T47D (cell line): ENCODE data around the gene MAML2.
A peak's percentile ranks its signal among the peaks of the same experiment; 100 is the strongest.

Source experiments
- DNase-seq, 2 experiments: peaks; one replicate each; pipeline versions ENCODE4 v3.0.0 to v3.0.0-alpha.2; 2011 to 2012; ENCODE audit warnings: low read depth in 1 of 2, low spot score in 1 of 2
- JUND ChIP-seq: IDR thresholded peaks from 2 replicates; pipeline ENCODE4 v1.6.1; 2012; ENCODE audit warnings: low read depth
- in situ Hi-C: cut with HindIII; loops from 2 replicates; pipeline ENCODE4 v1.10.0; 2016; ENCODE audit warnings: low sequenced_read_pairs, low pct_unique_long_range_greater_than_20kb

Gene MAML2

GRCh38 chr11:95985174-95985808 is 357.7 kb downstream of the MAML2 start:
- no peak for TF ChIP-seq JUND
- in situ Hi-C loops = no loop called here
- DNase-seq = no peak

GRCh38 chr11:95984072-95984471 is 358.9 kb downstream of the MAML2 start:
- no peak for DNase-seq
- in situ Hi-C loops = no loop called here

GRCh38 chr11:95977534-95978174 is 365.3 kb downstream of the MAML2 start:
- peak in 1 of 2 experiments; percentile 23 for DNase-seq
- in situ Hi-C loops = no loop called here
- no peak for TF ChIP-seq JUND

More at GRCh38 chr11:95984072-95984471, 358.9 kb downstream of the MAML2 start:
- no peak for TF ChIP-seq JUND

- DNase-seq = no peak
- in situ Hi-C loops = no loop called here
- TF ChIP-seq JUND = no peak
These were observed 366.4 kb downstream of the MAML2 start for GRCh38 chr11:95976550-95976949.

GRCh38 chr11:95975343-95975742 is 367.7 kb downstream of the MAML2 start:
- in situ Hi-C loops = no loop called here
- DNase-seq = peak in 1 of 2 experiments; percentile 61
- no peak for TF ChIP-seq JUND

GRCh38 chr11:95972060-95972459 is 370.9 kb downstream of the MAML2 start:
- DNase-seq = no peak
- in situ Hi-C loops = no loop called here
- TF ChIP-seq JUND = no peak

GRCh38 chr11:95968585-95968984 is 374.4 kb downstream of the MAML2 start:
- no peak for TF ChIP-seq JUND
- in situ Hi-C loops = no loop called here
- DNase-seq = no peak

GRCh38 chr11:95964281-95964680 is 378.7 kb downstream of the MAML2 start:
- in situ Hi-C loops = no loop called here
- no peak for TF ChIP-seq JUND
- no peak for DNase-seq

GRCh38 chr11:95961758-95962157 is 381.2 kb downstream of the MAML2 start:
- TF ChIP-seq JUND = no peak
- in situ Hi-C loops = no loop called here
- no peak for DNase-seq

GRCh38 chr11:95950905-95951304 is 392.1 kb downstream of the MAML2 start:
- in situ Hi-C loops = no loop called here
- no peak for DNase-seq
- no peak for TF ChIP-seq JUND

- no peak for DNase-seq
- in situ Hi-C loops = no loop called here
- TF ChIP-seq JUND = no peak
These were observed 394.4 kb downstream of the MAML2 start for GRCh38 chr11:95948637-95949036.

- TF ChIP-seq JUND = no peak
- in situ Hi-C loops = no loop called here
- DNase-seq = no peak
These were observed 398.4 kb downstream of the MAML2 start for GRCh38 chr11:95944623-95945022.

GRCh38 chr11:95943546-95943945 is 399.4 kb downstream of the MAML2 start:
- in situ Hi-C loops = no loop called here
- TF ChIP-seq JUND = no peak
- no peak for DNase-seq

GRCh38 chr11:95939091-95939490 is 403.9 kb downstream of the MAML2 start:
- in situ Hi-C loops = no loop called here
- DNase-seq = no peak
- TF ChIP-seq JUND = no peak
